ENCODE results near the gene C16orf74. TPM values are rescaled to one million over a fixed set of nuclear protein-coding genes. Genes with fewer than 3 reads are reported as not detected.

The C16orf74 gene
- total and polyA plus RNA-seq, 8 donors, result 1.1 to 24.9 (median 4.6) TPM; not detected in 3

DNA sequence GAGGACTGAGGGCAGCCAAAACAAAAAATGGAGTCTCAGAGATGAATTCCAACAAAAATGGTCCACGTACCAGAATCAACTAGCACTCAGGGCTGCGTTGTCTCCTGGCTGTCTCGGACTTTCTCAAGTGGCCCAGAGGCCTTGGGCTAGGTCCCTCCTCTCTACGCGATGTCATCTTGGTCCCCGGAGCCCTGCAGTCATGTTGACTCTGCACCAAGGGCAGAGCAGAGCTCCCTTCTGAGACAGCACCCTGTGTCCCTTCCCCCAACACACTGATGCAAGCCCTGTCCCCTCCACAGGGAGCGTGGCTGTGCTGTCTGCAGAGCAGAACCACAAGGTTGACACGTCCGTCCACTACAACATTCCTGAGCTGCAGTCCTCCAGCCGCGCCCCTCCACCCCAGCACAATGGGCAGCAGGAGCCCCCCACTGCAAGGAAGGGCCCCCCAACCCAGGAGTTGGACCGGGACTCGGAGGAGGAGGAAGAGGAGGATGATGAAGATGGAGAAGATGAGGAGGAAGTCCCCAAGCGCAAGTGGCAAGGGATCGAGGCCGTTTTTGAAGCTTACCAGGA lies 83.0 kb downstream of the C16orf74 start:
- no peak for DNase-seq
- no peak overlapping the region for H3K27ac ChIP-seq
- peaks cover 97 to 100% (median 99%) of the 10 kb centered on the region in 4 donors for H3K36me3 ChIP-seq
- no peak for TF ChIP-seq POLR2AphosphoS5 (IDR thresholded peaks at IDR 0.05)
- no peak for TF ChIP-seq POLR2A (IDR thresholded peaks at IDR 0.05)
- no peak for TF ChIP-seq EP300 (IDR thresholded peaks at IDR 0.05)
- TF ChIP-seq, protein P1, sequence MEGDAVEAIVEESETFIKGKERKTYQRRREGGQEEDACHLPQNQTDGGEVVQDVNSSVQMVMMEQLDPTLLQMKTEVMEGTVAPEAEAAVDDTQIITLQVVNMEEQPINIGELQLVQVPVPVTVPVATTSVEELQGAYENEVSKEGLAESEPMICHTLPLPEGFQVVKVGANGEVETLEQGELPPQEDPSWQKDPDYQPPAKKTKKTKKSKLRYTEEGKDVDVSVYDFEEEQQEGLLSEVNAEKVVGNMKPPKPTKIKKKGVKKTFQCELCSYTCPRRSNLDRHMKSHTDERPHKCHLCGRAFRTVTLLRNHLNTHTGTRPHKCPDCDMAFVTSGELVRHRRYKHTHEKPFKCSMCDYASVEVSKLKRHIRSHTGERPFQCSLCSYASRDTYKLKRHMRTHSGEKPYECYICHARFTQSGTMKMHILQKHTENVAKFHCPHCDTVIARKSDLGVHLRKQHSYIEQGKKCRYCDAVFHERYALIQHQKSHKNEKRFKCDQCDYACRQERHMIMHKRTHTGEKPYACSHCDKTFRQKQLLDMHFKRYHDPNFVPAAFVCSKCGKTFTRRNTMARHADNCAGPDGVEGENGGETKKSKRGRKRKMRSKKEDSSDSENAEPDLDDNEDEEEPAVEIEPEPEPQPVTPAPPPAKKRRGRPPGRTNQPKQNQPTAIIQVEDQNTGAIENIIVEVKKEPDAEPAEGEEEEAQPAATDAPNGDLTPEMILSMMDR (IDR thresholded peaks at IDR 0.05), result no peak
- intact Hi-C loops (cut with DNase I; ENCODE audit: low total_unique reads), result no loop called here
- no peak overlapping the region for H3K4me3 ChIP-seq
- no peaks in the 10 kb centered on the region for H3K9me3 ChIP-seq
- 75 to 87% (median 82%) methylated on average over 16 of the region's 16 CpGs for WGBS, 5 donors
- H3K27me3 ChIP-seq, result no peaks in the 10 kb centered on the region
- peaks cover 0 to 19% (median 10%) of the 10 kb centered on the region in 4 donors for H3K4me1 ChIP-seq

DNA sequence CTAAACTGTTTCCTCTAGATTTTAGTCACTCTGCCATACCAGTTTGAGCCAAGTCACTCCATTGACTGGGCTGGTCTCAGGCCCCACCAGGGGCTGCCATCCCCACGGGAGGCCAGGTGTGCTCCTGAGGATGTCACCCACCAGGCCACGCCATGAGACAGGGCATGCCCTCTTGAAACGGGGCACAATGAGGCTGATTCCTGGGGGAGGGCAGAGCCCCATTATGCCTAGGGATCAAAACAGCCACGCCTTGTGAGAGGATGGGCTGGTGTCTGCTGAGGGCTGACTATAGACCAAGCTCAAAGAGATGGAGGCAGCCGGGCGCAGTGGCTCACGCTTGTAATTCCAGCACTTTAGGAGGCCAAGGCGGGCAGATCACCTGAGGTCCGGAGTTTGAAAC lies 83.6 kb downstream of the C16orf74 start:
- H3K27me3 ChIP-seq, result no peaks in the 10 kb centered on the region
- no peak overlapping the region for H3K27ac ChIP-seq
- WGBS, 5 donors, result 89 to 100% (median 93%) methylated on average over 6 to 9 of the region's 9 CpGs
- TF ChIP-seq, protein P1 (IDR thresholded peaks at IDR 0.05), result no peak
- no peak for TF ChIP-seq EP300 (IDR thresholded peaks at IDR 0.05)
- TF ChIP-seq POLR2AphosphoS5 (IDR thresholded peaks at IDR 0.05), result no peak
- TF ChIP-seq POLR2A (IDR thresholded peaks at IDR 0.05), result no peak
- no peak overlapping the region for H3K4me3 ChIP-seq
- H3K36me3 ChIP-seq, result peaks cover 97 to 100% (median 99%) of the 10 kb centered on the region in 4 donors
- no peak for DNase-seq
- no peaks in the 10 kb centered on the region for H3K9me3 ChIP-seq
- H3K4me1 ChIP-seq, result peaks cover 0 to 14% (median 6%) of the 10 kb centered on the region in 4 donors
- intact Hi-C loops (cut with DNase I; ENCODE audit: low total_unique reads), result no loop called here

DNA sequence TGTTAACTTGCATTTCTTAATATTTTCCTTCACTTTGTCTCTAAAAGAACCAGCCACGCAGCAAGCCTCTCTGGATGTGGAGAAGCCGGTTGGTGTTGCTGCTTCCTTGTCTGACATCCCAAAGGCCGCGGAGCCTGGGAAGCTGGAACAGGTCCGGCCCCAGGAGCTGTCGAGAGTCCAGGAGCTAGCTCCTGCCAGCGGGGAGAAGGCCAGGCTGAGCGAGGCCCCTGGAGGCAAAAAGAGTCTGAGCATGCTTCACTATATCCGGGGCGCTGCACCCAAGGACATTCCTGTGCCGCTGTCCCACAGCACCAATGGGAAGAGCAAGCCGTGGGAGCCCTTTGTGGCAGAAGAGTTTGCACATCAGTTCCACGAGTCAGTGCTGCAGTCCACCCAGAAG lies 85.0 kb downstream of the C16orf74 start:
- H3K27ac ChIP-seq, result no peak overlapping the region
- DNase-seq, result no peak
- no peak overlapping the region for H3K4me3 ChIP-seq
- 82 to 92% (median 86%) methylated on average over 13 of the region's 13 CpGs for WGBS, 5 donors
- peaks cover 0 to 14% (median 6%) of the 10 kb centered on the region in 4 donors for H3K4me1 ChIP-seq
- H3K36me3 ChIP-seq, result peaks cover 99 to 100% (median 100%) of the 10 kb centered on the region in 4 donors
- TF ChIP-seq POLR2AphosphoS5 (IDR thresholded peaks at IDR 0.05) (no peak), EP300 (IDR thresholded peaks at IDR 0.05) (no peak), POLR2A (IDR thresholded peaks at IDR 0.05) (no peak)
- TF ChIP-seq, protein P1 (IDR thresholded peaks at IDR 0.05), result no peak
- no peaks in the 10 kb centered on the region for H3K27me3 ChIP-seq
- intact Hi-C loops (cut with DNase I; ENCODE audit: low total_unique reads), result no loop called here
- no peaks in the 10 kb centered on the region for H3K9me3 ChIP-seq

DNA sequence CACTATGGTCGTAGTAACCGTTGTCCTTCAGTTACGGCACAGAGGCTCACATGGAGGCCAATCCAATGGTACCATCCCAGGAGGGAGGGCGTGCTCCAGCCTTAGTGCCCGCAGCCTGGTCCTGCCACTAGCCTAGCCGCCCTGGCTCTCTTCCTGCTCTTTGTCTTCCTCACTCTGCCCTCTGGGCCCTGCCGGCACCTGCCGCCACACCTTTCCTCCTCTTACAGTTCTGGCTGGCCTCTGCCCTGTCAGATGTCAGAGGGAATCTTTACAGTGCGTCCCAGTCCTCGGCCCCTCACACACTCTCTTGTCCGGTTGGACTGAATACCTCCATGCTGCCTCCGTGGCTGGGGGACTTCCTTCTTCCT lies 85.5 kb downstream of the C16orf74 start:
- Histone ChIP-seq H3K4me1 (peaks cover 0 to 14% (median 6%) of the 10 kb centered on the region in 4 donors), H3K27ac (no peak overlapping the region), H3K9me3 (no peaks in the 10 kb centered on the region), H3K36me3 (peaks cover 99 to 100% (median 100%) of the 10 kb centered on the region in 4 donors), H3K27me3 (no peaks in the 10 kb centered on the region), H3K4me3 (no peak overlapping the region)
- no peak for DNase-seq
- TF ChIP-seq EP300 (IDR thresholded peaks at IDR 0.05) (no peak), POLR2AphosphoS5 (IDR thresholded peaks at IDR 0.05) (no peak), POLR2A (IDR thresholded peaks at IDR 0.05) (no peak)
- TF ChIP-seq, protein P1 (IDR thresholded peaks at IDR 0.05), result no peak
- 85 to 94% (median 93%) methylated on average over 9 to 12 of the region's 12 CpGs for WGBS, 5 donors
- intact Hi-C loops (cut with DNase I; ENCODE audit: low total_unique reads), result no loop called here
